ENCODE data around the gene WDR55. TPM values are rescaled to one million over a fixed set of nuclear protein-coding genes. Genes with fewer than 3 reads are reported as not detected.
"Not testable (repeated sequence)": the region's sequence is repeated elsewhere in the genome, so short reads cannot be mapped to it uniquely, and the experiment has no call there.

The WDR55 gene
- total RNA-seq, 2 experiments from 2014 or later, result 40.1 to 41.1 TPM

GRCh38 chr5:140633021-140633471 lies 31.7 kb upstream of the WDR55 start, which contains the start of gene CD14:
Gene CD14 (minus strand): TSS chr5:140633175. CDS start chr5:140633071, 104 bp downstream.
- no peak for DNase-seq
- H3K27ac Mint-ChIP-seq, result peak within 1 kb of the TSS; percentile 57
- H3K4me1 Mint-ChIP-seq (ENCODE audit: low read depth), result peaks cover 33% of the 10 kb centered on the region
- H3K27me3 Mint-ChIP-seq (ENCODE audit: low read depth), result peaks cover 24% of the 10 kb centered on the region
- peaks cover 2% of the 10 kb centered on the region for H3K9me3 Mint-ChIP-seq (ENCODE audit: insufficient read depth)
- H3K4me3 Mint-ChIP-seq, result peak within 1 kb of the TSS; percentile 75
- CTCF ChIA-PET, result interaction anchor here (0.8 to 2.3 kb wide), 12 partner anchors 12 to 281 kb away, joined by 3 to 7 read pairs (median 4); partner anchors contain the start of genes EIF4EBP3, IK and NDUFA2
- POLR2A ChIA-PET, result interaction anchor here (0.5 to 1.2 kb wide), 5 partner anchors 14 to 232 kb away, joined by 3 to 6 read pairs (median 3); partner anchors contain the start of genes ANKHD1, IK and NDUFA2
- ATAC-seq, result no peak
- peaks cover 2% of the 10 kb centered on the region for H3K36me3 Mint-ChIP-seq (ENCODE audit: low read depth)

GRCh38 chr5:140633501-140633900 lies 31.2 kb upstream of the WDR55 start:
- Mint-ChIP-seq H3K4me1 (ENCODE audit: low read depth) (peaks cover 37% of the 10 kb centered on the region), H3K27me3 (ENCODE audit: low read depth) (peaks cover 22% of the 10 kb centered on the region), H3K4me3 (peak overlapping the region; percentile 75), H3K9me3 (ENCODE audit: insufficient read depth) (no peaks in the 10 kb centered on the region), H3K27ac (no peak overlapping the region), H3K36me3 (ENCODE audit: low read depth) (no peaks in the 10 kb centered on the region)
- DNase-seq (no peak), ATAC-seq (no peak)
- POLR2A ChIA-PET, result no interaction called here
- CTCF ChIA-PET, result interaction anchor here (1.0 to 2.7 kb wide), 7 partner anchors 25 to 281 kb away, joined by 3 to 28 read pairs (median 7); partner anchors contain the start of gene EIF4EBP3

- POLR2A ChIA-PET, result interaction anchor here (0.6 to 2.3 kb wide), 4 partner anchors 13 to 345 kb away, joined by 3 to 11 read pairs (median 4); partner anchors contain the start of genes EIF4EBP3, IK and NDUFA2
- no peaks in the 10 kb centered on the region for H3K36me3 Mint-ChIP-seq (ENCODE audit: low read depth)
- CTCF ChIA-PET, result interaction anchor here (0.9 to 2.7 kb wide), 14 partner anchors 10 to 273 kb away, joined by 3 to 28 read pairs (median 5); partner anchors contain the start of genes EIF4EBP3, IK and NDUFA2
- peaks cover 22% of the 10 kb centered on the region for H3K27me3 Mint-ChIP-seq (ENCODE audit: low read depth)
- H3K27ac Mint-ChIP-seq, result no peak overlapping the region
- ATAC-seq (no peak), DNase-seq (no peak)
- H3K9me3 Mint-ChIP-seq (ENCODE audit: insufficient read depth), result no peaks in the 10 kb centered on the region
- H3K4me1 Mint-ChIP-seq (ENCODE audit: low read depth), result peaks cover 43% of the 10 kb centered on the region
- no peak overlapping the region for H3K4me3 Mint-ChIP-seq
These were observed 30.6 kb upstream of the WDR55 start for GRCh38 chr5:140634103-140634502.

GRCh38 chr5:140635291-140636257 lies 29.1 kb upstream of the WDR55 start:
- H3K27me3 Mint-ChIP-seq (ENCODE audit: low read depth), result peaks cover 20% of the 10 kb centered on the region
- CTCF ChIA-PET, result interaction anchor here (0.7 to 2.7 kb wide), 27 partner anchors 9 to 396 kb away, joined by 3 to 28 read pairs (median 4); partner anchors contain the start of genes ANKHD1, EIF4EBP3, IK and NDUFA2
- ATAC-seq, result no peak
- peaks cover 4% of the 10 kb centered on the region for H3K36me3 Mint-ChIP-seq (ENCODE audit: low read depth)
- H3K4me1 Mint-ChIP-seq (ENCODE audit: low read depth), result peaks cover 51% of the 10 kb centered on the region
- H3K27ac Mint-ChIP-seq, result no peak overlapping the region
- no peak for DNase-seq
- no peak overlapping the region for H3K4me3 Mint-ChIP-seq
- no peaks in the 10 kb centered on the region for H3K9me3 Mint-ChIP-seq (ENCODE audit: insufficient read depth)
- POLR2A ChIA-PET, result interaction anchor here (0.6 to 2.3 kb wide), 6 partner anchors 12 to 234 kb away, joined by 3 to 12 read pairs (median 5); partner anchors contain the start of genes ANKHD1, EIF4EBP3, IK and NDUFA2

- ChIA-PET POLR2A (no interaction called here), CTCF (interaction anchor here (1.3 to 2.2 kb wide), 4 partner anchors 68 to 264 kb away, joined by 3 to 10 read pairs (median 6); no protein-coding TSS in a partner anchor)
These were observed 27.2 kb upstream of the WDR55 start for GRCh38 chr5:140637371-140638100.

GRCh38 chr5:140638898-140639147 lies 25.9 kb upstream of the WDR55 start:
- not testable (repeated sequence) for H3K27me3 Mint-ChIP-seq (ENCODE audit: low read depth); H3K9me3 Mint-ChIP-seq (ENCODE audit: insufficient read depth); DNase-seq; ATAC-seq
- Mint-ChIP-seq H3K27ac (peak overlapping the region; percentile 94), H3K4me1 (ENCODE audit: low read depth) (peaks cover 49% of the 10 kb centered on the region), H3K36me3 (ENCODE audit: low read depth) (peaks cover 21% of the 10 kb centered on the region), H3K4me3 (peak overlapping the region; percentile 89)
- CTCF ChIA-PET, result interaction anchor here (0.8 to 2.2 kb wide), 12 partner anchors 9 to 395 kb away, joined by 3 to 16 read pairs (median 4); partner anchors contain the start of genes EIF4EBP3, IK and NDUFA2
- POLR2A ChIA-PET, result interaction anchor here (0.5 to 2.0 kb wide), 8 partner anchors 9 to 236 kb away, joined by 3 to 13 read pairs (median 4); partner anchors contain the start of genes EIF4EBP3, IK, NDUFA2 and SLC35A4

More at GRCh38 chr5:140637371-140638100, 27.2 kb upstream of the WDR55 start:
- DNase-seq (no peak), ATAC-seq (no peak)
- H3K4me1 Mint-ChIP-seq (ENCODE audit: low read depth), result peaks cover 56% of the 10 kb centered on the region
- H3K27ac Mint-ChIP-seq, result no peak overlapping the region
- no peak overlapping the region for H3K4me3 Mint-ChIP-seq
- H3K9me3 Mint-ChIP-seq (ENCODE audit: insufficient read depth), result no peaks in the 10 kb centered on the region
- H3K36me3 Mint-ChIP-seq (ENCODE audit: low read depth), result peaks cover 20% of the 10 kb centered on the region
- peaks cover 7% of the 10 kb centered on the region for H3K27me3 Mint-ChIP-seq (ENCODE audit: low read depth)

- CTCF ChIA-PET, result interaction anchor here (0.7 to 2.2 kb wide), 15 partner anchors 8 to 395 kb away, joined by 3 to 16 read pairs (median 3); partner anchors contain the start of genes ANKHD1, EIF4EBP3, IK and NDUFA2
- no peaks in the 10 kb centered on the region for H3K27me3 Mint-ChIP-seq (ENCODE audit: low read depth)
- peaks cover 27% of the 10 kb centered on the region for H3K36me3 Mint-ChIP-seq (ENCODE audit: low read depth)
- no peaks in the 10 kb centered on the region for H3K9me3 Mint-ChIP-seq (ENCODE audit: insufficient read depth)
- POLR2A ChIA-PET, result interaction anchor here (0.6 to 2.0 kb wide), 10 partner anchors 9 to 237 kb away, joined by 3 to 13 read pairs (median 3); partner anchors contain the start of genes EIF4EBP3, IK, NDUFA2 and SLC35A4
- DNase-seq (peak; percentile 98), ATAC-seq (peak; percentile 95)
- H3K4me1 Mint-ChIP-seq (ENCODE audit: low read depth), result peaks cover 46% of the 10 kb centered on the region
- H3K4me3 Mint-ChIP-seq, result peak within 1 kb of the TSS; percentile 89
- H3K27ac Mint-ChIP-seq, result peak within 1 kb of the TSS; percentile 94
These were observed 25.3 kb upstream of the WDR55 start, which contains the start of gene TMCO6 for GRCh38 chr5:140639148-140639981. Gene TMCO6 (plus strand): TSS chr5:140639451. CDS start chr5:140639528, 77 bp downstream.

- Mint-ChIP-seq H3K27ac (no peak overlapping the region), H3K4me3 (no peak overlapping the region), H3K27me3 (ENCODE audit: low read depth) (no peaks in the 10 kb centered on the region), H3K36me3 (ENCODE audit: low read depth) (peaks cover 42% of the 10 kb centered on the region), H3K4me1 (ENCODE audit: low read depth) (peaks cover 55% of the 10 kb centered on the region), H3K9me3 (ENCODE audit: insufficient read depth) (no peaks in the 10 kb centered on the region)
- ChIA-PET POLR2A (interaction anchor here (0.9 to 1.6 kb wide), 3 partner anchors 69 to 242 kb away, joined by 3 to 4 read pairs (median 3); no protein-coding TSS in a partner anchor), CTCF (interaction anchor here (0.6 to 1.3 kb wide), 2 partner anchors 86 to 295 kb away, joined by 3 read pairs; partner anchors contain the start of gene HBEGF)
- DNase-seq (no peak), ATAC-seq (no peak)
These were observed 23.0 kb upstream of the WDR55 start for GRCh38 chr5:140641716-140642115.

GRCh38 chr5:140642718-140643117 lies 22.0 kb upstream of the WDR55 start:
- POLR2A ChIA-PET, result interaction anchor here (0.9 to 2.8 kb wide), 4 partner anchors 48 to 243 kb away, joined by 3 to 9 read pairs (median 4); partner anchors contain the start of genes ANKHD1, HARS1 and HARS2

GRCh38 chr5:140647042-140647419 lies 17.7 kb upstream of the WDR55 start:
- H3K4me1 Mint-ChIP-seq (ENCODE audit: low read depth), result peaks cover 33% of the 10 kb centered on the region
- ChIA-PET POLR2A (interaction anchor here (0.8 to 2.7 kb wide), 18 partner anchors 8 to 245 kb away, joined by 3 to 44 read pairs (median 8); partner anchors contain the start of genes ANKHD1, APBB3, EIF4EBP3 and HARS1), CTCF (interaction anchor here (0.6 to 2.5 kb wide), 18 partner anchors 8 to 917 kb away, joined by 3 to 16 read pairs (median 4); partner anchors contain the start of genes APBB3, CD14, EIF4EBP3 and TMCO6)
- peak overlapping the region; percentile 96 for H3K4me3 Mint-ChIP-seq
- H3K9me3 Mint-ChIP-seq (ENCODE audit: insufficient read depth), result no peaks in the 10 kb centered on the region
- no peaks in the 10 kb centered on the region for H3K27me3 Mint-ChIP-seq (ENCODE audit: low read depth)
- peak overlapping the region; percentile 98 for H3K27ac Mint-ChIP-seq
- peaks cover 44% of the 10 kb centered on the region for H3K36me3 Mint-ChIP-seq (ENCODE audit: low read depth)
- DNase-seq (no peak), ATAC-seq (peak; percentile 33)

More at GRCh38 chr5:140642718-140643117, 22.0 kb upstream of the WDR55 start:
- H3K27me3 Mint-ChIP-seq (ENCODE audit: low read depth), result no peaks in the 10 kb centered on the region
- ATAC-seq (no peak), DNase-seq (no peak)
- CTCF ChIA-PET, result no interaction called here
- H3K4me3 Mint-ChIP-seq, result no peak overlapping the region
- H3K4me1 Mint-ChIP-seq (ENCODE audit: low read depth), result peaks cover 55% of the 10 kb centered on the region
- no peaks in the 10 kb centered on the region for H3K9me3 Mint-ChIP-seq (ENCODE audit: insufficient read depth)
- H3K27ac Mint-ChIP-seq, result no peak overlapping the region
- peaks cover 44% of the 10 kb centered on the region for H3K36me3 Mint-ChIP-seq (ENCODE audit: low read depth)

All from activated CD8-positive, alpha-beta T cell treated with anti-CD3 and anti-CD28 coated beads, Interleukin-2, amount 10 ng/mL, durations not matched to agents 7 days and 5 days (primary cell).